HG03025 (cell line): ENCODE results near the gene KLHL17.
"Not testable (repeated sequence)": the region's sequence is repeated elsewhere in the genome, so short reads cannot be mapped to it uniquely, and the experiment has no call there.

Experiments used
- ATAC-seq: cut with Tn5 transposase; IDR thresholded peaks from one replicate; pipeline ENCODE4 v1.9.1; 2021; ENCODE audit warnings: mild to moderate bottlenecking, moderate library complexity; ENCODE audit not compliant: unreplicated experiment, low FRiP score

The KLHL17 gene

DNA sequence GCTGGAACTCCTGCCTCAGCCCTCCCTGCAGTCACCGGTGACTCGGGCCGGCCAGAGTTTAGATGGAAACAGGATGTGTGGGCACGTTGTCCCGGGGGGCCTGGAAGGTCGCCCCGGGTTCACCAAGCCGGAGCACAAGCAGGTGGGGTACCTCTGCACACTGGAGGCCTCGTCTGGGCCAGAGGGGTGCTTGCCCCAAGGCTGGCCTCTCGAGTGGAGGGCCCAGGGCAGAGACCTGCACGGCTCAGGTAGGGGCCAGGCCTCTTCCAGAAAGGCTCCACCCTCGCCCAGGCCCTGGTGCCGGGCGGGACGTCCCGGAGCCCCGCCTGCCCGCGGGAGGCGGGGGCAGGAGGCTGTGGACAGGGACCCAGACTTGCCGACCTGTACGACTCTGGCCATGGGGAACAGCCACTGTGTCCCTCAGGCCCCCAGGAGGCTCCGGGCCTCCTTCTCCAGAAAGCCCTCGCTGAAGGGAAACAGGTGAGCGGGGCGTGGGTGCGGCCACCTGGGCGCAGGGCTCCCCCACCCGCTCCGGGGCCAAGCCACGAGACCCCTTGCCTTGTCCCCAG, 5.8 kb downstream of the KLHL17 start, which contains the start of gene PLEKHN1:
PLEKHN1 (plus strand) TSS at position 348 of the 569 bp plus-strand sequence; CDS start at position 398, 50 bp downstream.
- no peak for ATAC-seq

- ATAC-seq = peak; percentile 51
These were observed 6.4 kb downstream of the KLHL17 start for GRCh38 chr1:966704-967300.

- ATAC-seq = no peak
These were observed 7.3 kb downstream of the KLHL17 start for GRCh38 chr1:967466-968343.

GRCh38 chr1:969260-969855, 9.0 kb downstream of the KLHL17 start:
- no peak for ATAC-seq

DNA sequence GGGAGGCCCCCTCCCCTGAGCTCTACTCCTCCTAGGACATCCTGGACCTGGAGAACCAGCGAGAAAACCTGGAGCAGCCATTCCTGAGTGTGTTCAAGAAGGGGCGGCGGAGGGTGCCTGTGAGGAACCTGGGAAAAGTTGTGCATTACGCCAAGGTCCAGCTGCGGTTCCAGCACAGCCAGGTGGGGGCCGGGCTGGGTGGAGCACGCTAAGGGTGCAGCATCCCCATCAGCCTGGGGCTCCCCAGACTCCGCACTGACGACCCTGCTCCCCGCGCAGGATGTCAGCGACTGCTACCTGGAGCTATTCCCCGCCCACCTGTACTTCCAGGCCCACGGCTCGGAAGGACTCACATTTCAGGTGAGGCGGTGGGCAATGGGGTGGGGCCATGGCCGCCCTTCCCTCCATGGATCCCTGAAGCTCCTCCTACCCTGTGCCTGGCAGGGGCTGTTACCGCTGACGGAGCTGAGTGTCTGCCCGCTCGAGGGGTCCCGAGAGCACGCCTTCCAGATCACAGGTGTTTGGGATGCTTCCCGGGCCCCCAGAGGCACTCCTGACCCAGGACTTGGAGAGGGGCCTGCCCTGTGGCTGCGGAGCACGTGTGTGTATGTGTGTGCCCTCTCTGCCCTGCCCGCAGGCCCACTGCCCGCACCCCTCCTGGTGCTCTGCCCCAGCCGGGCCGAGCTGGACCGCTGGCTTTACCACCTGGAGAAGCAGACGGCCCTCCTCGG, 10.0 kb downstream of the KLHL17 start:
- ATAC-seq = no peak

DNA sequence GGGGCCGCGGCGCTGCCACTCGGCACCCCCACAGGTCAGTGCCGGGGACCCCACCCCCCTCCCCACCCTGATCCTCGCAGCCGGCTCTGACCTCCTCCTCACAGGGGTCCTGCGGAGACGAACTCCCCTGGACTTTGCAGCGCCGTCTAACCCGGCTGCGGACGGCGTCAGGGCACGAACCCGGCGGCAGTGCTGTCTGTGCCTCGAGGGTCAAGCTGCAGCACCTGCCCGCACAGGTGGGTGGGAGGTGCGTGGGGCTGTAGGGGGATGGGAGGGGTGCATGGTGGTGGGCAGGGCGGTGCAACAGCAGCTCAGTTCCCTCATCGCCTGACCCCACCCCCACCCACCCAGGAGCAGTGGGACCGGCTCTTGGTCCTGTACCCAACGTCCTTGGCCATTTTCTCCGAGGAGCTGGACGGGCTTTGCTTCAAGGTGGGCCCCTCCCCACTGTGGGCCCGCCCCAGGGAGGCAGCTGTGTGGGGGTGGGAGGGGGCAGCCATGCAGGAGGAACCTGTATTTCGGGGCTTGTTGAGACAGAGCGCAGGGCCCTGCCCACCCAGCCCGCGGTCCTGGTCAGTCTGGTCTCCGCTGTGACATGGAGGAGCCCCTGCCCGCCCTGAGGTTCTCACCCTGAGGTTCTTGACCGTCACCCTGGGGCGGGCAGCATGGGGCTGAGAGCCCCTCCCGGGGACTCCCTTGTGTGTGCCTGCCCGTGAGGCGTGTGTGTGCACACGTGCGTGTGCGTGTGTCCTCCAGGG, 10.8 kb downstream of the KLHL17 start:
- no peak for ATAC-seq

- ATAC-seq = no peak
These were observed 11.5 kb downstream of the KLHL17 start for GRCh38 chr1:971751-972506.

DNA sequence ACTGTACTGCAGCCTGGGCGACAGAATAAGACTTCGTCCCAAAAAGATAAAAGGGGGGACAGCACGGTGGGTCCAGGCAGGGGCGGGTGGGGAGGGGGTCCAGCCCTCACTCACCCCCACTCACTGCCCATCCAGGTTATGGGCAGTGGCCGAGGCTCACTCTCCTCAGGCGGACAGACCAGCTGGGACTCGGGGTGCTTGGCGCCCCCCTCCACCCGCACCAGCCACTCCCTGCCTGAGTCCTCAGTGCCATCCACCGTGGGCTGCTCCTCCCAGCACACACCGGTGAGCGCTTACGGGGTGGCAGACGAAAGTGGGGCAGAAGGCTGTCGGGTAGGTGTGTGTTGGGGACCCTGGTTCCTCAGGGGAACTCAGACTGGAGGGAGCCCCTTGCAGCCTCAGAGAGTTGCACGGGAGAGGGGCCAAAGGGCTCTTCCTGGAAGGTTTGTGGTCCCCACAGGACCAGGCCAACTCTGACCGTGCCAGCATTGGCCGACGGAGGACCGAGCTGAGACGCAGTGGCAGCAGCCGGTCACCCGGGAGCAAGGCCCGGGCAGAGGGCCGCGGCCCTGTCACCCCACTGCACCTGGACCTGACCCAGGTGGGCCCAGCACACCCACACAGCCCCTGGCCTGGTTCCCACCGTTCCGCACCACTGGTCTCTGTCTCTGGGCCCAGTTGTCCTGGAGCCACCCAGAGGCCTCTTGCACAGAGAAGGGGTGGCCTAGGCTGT, 12.5 kb downstream of the KLHL17 start:
- ATAC-seq = no peak

DNA sequence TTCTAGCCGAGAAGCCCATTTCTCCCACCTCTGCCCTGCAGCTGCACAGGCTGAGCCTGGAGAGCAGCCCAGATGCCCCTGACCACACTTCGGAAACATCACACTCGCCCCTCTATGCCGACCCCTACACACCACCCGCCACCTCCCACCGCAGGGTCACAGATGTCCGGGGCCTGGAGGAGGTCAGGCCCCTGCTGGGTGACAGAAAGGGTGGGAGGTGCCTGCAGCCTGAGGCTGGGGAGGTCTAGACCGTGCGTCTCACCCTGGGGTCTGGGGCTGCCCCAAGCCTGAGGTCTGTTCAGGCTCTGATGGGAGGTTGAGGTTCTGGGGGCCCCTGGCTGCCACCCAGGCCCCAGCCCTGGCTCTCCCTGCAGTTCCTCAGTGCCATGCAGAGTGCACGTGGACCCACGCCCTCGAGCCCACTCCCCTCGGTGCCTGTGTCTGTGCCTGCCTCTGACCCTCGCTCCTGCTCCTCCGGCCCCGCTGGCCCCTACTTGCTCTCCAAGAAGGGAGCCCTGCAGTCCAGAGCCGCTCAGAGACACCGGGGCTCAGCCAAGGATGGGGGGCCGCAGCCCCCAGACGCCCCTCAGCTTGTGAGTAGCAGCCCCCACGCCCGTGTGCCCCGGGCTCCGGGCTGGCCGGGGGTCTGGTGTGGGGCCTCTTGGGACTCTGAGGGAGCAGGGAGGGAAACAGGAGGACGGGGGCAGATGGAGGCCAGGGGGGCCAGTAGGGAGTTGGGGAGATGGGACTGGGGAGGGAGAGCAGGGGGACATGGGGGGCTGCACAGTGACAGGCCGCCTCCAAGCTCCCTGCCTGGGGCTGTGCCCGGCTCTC, 13.3 kb downstream of the KLHL17 start:
- no peak for ATAC-seq

GRCh38 chr1:974293-974640, 13.9 kb downstream of the KLHL17 start:
- ATAC-seq = no peak

DNA sequence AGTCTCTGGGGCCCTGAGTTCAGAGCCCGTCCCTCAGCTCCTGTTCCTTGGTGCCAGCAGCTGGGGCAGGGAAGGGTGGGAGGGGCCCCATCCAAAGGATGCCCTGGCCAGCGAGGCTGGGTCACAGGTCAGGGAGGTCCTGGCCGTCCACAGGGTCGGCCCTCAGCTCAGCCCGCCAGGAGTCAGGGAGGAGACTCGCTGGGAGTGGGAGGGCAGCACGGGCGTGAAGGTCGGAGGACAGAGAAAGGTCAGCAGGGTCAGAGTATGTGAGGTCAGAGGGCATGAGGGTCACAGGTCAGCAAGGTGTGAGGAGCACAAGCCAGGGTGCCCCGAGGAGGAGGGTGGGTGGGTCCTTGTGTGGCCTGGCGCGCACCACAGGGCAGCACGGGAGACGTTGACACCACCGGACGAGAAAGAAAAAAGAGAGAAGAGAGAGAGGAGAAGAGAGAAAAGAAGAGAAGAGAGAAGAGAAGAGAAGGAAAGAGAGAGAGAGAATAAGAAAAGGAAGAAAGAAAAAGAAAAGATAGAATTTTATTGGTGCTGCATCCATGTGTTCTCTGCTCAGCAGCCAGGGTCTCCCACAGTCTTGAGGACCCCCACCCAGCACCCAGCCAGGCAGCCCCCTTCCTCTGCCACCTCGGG, 14.4 kb downstream of the KLHL17 start:
- ATAC-seq = no peak

- ATAC-seq = no peak
These were observed 15.0 kb downstream of the KLHL17 start for GRCh38 chr1:975365-975764.

GRCh38 chr1:975896-976683, 15.7 kb downstream of the KLHL17 start:
- ATAC-seq = no peak

DNA sequence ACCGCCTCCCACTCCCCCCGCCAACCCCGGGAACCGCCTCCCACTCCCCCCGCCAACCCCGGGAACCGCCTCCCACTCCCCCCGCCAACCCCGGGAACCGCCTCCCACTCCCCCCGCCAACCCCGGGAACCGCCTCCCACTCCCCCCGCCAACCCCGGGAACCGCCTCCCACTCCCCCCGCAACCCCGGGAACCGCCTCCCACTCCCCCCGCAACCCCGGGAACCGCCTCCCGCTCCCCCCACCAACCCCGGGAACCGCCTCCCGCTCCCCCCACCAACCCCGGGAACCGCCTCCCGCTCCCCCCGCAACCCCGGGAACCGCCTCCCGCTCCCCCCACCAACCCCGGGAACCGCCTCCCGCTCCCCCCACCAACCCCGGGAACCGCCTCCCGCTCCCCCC, 16.4 kb downstream of the KLHL17 start:
- not testable (repeated sequence) for ATAC-seq

DNA sequence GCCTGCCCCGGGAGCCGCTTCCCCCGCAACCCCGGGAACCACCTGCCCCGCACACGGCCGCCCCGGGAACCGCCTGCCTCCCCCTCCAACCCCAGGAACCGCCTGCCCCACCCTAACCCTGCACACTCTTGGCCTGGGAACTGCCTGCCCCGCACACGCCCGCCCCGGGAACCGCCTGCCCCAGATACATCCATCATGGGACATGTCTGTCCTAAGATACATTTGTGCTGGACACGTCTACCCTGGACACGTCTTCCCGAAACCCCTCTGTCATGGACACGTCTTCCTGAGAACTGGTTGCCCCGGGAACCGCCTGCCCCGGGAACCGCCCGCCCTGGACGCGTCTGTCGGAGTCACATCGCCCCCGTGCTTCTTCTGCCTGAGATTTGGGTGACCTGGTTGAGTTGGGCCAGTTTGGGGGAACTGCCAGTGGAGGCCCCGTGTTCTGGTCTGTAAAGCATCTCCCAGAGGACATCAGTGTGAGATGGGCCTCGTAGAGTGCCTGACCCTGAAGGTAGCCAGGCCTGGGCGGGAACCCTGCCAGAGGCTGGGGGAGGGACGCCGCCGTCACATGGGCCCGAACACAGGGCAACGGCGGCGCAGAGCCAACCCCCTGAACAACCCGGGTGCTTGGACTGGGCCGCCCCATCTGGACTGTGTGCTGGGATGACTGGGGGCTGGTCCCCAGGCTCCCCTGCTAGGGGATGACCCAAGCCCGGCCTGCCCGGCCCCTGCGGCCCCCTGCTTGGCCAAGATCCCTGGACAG, 17.9 kb downstream of the KLHL17 start:
- ATAC-seq = no peak
